GM03348 (cell line): ENCODE data around the gene NIN.

ENCODE experiments used
- DNase-seq: peaks from one replicate; pipeline ENCODE4 v3.0.0; 2012; ENCODE audit warnings: low spot score

NIN gene

DNA sequence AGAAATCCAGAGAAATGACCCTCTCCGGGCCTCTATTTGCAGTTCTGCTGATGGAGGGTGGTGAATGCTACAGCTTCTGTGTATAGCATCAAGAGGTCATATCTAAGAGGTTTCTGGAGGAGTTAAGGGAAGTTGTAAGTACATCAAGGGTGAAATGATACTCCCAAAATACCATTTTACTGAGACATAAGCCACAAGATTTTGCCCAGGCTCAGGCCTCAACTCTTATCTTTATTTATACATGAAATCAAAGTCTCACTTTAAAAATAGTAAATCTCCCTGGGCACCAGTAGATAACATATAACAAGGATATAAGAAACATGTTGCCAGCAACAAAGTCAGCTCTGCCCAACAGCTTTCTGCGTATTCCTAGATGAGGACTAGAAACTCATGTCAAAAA is 40.4 kb downstream of the NIN start:
- no peak for DNase-seq

GRCh38 chr14:50786751-50787464 is 44.1 kb downstream of the NIN start:
- DNase-seq, result no peak

GRCh38 chr14:50785457-50786063 is 45.4 kb downstream of the NIN start:
- DNase-seq, result no peak

DNA sequence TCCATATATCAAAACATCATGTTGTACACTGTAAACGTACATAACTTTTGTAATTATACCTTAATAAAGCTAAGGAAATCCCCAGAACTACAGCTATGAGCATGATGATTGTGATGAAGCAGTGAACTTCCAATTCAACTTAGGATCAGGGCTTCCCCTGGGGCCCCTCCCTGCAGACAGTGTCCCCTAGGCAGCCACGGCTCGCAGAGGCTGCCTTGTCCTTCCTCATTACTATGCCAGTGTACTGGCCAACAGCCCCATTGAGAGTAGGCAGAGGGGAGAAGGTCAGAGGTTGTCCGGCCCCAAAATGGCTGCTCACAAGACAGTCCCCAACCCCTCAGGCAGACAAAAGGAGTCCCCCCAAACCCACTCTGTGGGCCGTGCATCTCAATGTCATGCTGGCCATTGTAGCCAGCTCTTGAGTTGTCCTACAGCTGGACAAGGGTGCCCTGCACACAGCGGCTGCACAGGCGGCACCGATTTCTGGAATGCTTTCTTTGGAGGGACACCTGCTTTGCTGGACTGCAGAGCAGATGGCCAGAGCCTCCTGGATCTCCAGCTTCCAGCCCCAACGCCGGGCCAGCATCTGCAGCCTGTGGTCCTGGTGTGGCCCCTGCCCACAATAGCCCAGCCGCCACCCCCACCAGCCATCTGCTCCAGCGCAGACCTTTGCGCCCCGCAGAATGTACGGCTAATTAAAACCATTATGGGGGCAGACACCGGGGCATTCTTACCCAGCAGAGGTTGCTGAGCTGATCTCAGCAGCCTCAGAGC is 46.1 kb downstream of the NIN start:
- DNase-seq, result no peak

GRCh38 chr14:50783563-50783962 is 47.4 kb downstream of the NIN start:
- no peak for DNase-seq

DNA sequence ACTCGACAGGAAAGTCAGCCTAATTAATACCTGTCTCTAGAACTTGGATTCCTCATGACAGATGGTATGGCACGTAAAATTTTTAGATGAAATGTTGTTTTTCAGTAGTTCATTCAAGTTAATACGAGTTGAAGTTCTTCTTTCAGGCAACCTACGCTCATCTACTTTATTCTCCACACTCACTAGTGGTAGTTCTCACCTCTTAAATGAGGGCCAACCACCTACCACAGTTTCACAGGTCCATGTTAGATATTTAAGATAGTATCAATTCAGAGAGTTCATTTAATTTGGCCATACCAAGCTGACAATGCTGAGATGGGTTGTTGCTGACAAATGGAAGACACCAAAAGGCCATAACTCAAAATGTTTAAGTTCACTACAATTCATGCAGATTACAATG is 50.6 kb downstream of the NIN start:
- no peak for DNase-seq

DNA sequence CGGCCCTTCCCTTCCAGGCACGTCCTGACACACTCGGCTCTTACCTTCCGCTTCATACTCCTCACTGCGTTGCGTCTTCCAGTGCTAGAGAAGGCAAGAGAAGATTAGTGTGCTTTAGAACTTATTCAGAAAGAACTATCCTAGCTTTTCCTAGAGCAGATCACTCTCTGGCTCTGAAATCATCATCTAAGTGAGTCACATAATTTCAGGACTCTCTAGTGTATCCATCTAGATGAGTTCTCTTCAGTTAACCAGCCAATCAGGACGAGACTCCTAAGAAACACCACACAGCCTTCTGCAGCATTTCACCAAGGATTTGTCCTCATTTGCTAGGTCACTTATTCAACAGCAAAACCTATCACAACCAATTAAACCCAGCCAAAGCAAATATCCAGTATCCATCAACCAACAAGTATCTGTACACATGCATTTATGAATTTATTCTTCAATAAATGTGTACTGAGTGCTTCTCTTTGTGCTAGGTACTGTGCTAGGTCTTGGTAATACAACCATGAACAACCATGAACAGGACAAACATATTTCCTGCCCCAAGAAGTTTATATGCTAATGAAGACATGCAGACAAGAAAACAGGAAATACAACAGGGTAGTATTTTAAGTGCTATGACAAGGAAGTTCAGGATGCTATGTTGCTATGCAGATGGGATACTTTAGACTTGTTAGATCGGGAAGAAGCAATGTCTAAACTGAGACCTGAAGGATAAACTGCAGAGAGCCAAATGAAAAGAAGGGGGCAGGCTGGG is 52.1 kb downstream of the NIN start:
- no peak for DNase-seq

- DNase-seq, result no peak
Measured at GRCh38 chr14:50776522-50776921, 54.4 kb downstream of the NIN start.

DNA sequence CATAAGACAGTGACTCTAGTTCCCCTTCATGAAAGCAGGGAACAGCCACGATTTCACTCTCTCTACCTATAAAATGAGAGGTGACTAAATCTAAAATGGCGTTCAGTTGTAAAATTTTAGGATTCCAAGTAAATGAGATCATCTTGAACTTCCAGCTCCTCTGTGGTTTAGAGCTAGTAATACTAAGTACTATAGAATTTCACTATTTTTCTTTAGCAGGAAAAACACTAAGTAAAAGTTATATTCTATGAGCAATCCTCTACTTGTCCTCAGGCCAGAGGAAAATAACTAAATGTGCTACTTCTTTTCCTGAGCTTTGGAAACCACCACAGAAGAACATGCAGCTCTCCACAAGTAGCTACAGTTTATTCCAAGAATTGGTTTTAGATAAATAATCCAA is 55.6 kb downstream of the NIN start:
- DNase-seq, result peak; percentile 70

GRCh38 chr14:50774542-50775267 is 56.3 kb downstream of the NIN start:
- DNase-seq, result no peak

- DNase-seq, result peak; percentile 72
Measured at GRCh38 chr14:50773632-50774541, 57.1 kb downstream of the NIN start.

DNA sequence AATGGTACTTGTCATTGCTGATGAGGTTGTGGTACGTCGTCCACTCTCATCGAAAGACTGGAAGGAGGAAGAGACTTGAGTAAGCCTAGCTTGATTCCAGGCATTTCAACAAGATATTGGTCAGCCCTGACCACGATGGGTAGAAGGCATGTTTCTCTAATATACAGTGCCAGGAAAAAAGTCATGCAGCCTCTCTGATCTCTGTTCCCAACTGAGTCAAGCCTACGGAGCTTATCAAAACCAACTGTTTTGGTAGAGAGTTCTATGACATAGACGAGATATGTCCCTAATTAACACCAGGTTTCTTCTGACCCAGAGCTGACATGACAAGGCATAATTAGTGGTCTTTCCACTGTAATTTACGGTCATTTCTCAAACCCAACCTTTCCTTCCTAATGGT is 58.5 kb downstream of the NIN start:
- peak; percentile 74 for DNase-seq

- no peak for DNase-seq
Measured at GRCh38 chr14:50770586-50770985, 60.4 kb downstream of the NIN start.

- no peak for DNase-seq
Measured at GRCh38 chr14:50769863-50770500, 61.0 kb downstream of the NIN start.

- peak; percentile 24 for DNase-seq
Measured at GRCh38 chr14:50768680-50769079, 62.3 kb downstream of the NIN start.

GRCh38 chr14:50766338-50766886 is 64.5 kb downstream of the NIN start:
- DNase-seq, result peak; percentile 41

DNA sequence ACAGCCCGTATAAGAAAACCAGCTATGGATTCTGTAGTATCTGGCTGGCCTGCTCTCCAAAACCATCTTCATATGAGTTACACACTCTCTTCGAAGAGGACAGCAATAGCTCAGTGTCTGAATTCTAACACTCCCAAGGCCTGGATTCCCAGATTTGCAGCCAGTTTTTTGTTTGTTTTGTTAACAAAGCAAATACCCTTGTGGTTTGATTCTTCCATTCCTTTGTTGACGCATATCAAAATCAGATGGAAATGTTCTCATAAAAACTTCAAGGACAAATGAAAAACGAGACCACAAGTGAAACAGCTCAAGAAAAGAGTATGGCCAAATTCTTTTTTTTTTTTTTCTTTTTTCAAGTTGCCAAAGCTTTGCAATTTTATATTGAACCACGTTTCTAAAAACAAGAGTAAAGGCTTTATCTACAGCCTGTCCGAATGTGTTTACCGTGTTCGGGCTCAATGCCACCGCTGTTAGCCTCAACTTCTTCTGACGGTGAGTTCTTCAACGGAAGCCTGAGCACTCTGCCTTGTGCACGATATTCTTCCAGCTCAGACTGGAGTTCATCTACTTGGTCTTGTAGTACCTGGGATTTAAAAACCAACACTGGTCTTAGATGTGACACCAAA is 67.5 kb downstream of the NIN start:
- peak; percentile 72 for DNase-seq

- no peak for DNase-seq
Measured at GRCh38 chr14:50762931-50763300, 68.0 kb downstream of the NIN start.
